Measurements from ENCODE around the gene PPIB. TPM values are rescaled to one million over a fixed set of nuclear protein-coding genes. Genes with fewer than 3 reads are reported as not detected.

The PPIB gene
- total RNA-seq, 2 experiments from 2014 or later: 225 to 227 TPM

Other genes starting within 250 kb of the PPIB start
- gene DAPK2, start 116.5 kb downstream of the PPIB start, total RNA-seq: 10 to 100 TPM; 13.4 to 17.6 TPM
- gene CIAO2A, start 69.2 kb downstream of the PPIB start, total RNA-seq: 10 to 100 TPM; 57.6 to 61.5 TPM
- gene SNX1, start 67.0 kb downstream of the PPIB start, total RNA-seq: 100 to 1,000 TPM; 119 to 126 TPM
- 1 to 10 TPM in 1 of 2 experiments, under 1 TPM in 1; 0.80 to 1.1 TPM for gene SNX22, start 11.3 kb downstream of the PPIB start, total RNA-seq
- 10 to 100 TPM; 26.2 to 26.7 TPM for gene CSNK1G1, start 193.2 kb upstream of the PPIB start, total RNA-seq
- 100 to 1,000 TPM in 1 of 2 experiments, 10 to 100 TPM in 1; 94.2 to 110 TPM for gene PCLAF, start 218.4 kb upstream of the PPIB start, total RNA-seq
- 10 to 100 TPM; 23.7 to 25.7 TPM for gene TRIP4, start 224.8 kb upstream of the PPIB start, total RNA-seq

Data from activated naive CD8-positive, alpha-beta T cell treated with anti-CD3 and anti-CD28 coated beads, Interleukin-2, amount 10 ng/mL, durations not matched to agents 7 days and 5 days (primary cell).